ENCODE data around the gene C3orf33.

Gene C3orf33

GRCh38 chr3:155785662-155786295 lies 20.3 kb downstream of the C3orf33 start:
- DNase-seq = no peak

DNA sequence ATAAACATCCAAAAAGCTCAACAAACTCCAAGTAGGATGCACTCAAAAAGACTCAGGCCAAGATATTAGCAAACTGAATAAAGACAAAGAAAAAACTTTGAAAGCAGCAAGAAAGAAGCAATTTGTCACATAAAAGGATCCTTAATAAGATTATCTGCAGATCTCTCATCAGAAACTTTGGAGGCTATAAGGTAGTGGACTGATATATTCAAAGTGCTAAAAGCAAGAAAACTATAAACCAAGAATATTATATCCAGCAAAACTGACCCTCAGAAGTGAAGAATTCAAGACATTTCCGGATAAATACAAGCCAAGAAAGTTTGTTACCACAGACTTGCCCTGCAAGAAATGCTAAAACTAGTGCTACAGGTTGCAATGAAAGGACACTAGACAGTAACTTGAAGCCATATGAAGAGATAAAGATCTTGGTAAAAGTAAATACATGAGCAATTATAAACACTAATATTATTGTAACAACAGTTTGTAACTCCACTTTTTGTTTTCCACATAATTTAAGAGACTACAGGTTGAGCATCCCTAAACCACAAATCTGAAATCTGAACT lies 23.6 kb downstream of the C3orf33 start:
- no peak for DNase-seq

GRCh38 chr3:155780291-155780690 lies 25.8 kb downstream of the C3orf33 start:
- no peak for DNase-seq

DNA sequence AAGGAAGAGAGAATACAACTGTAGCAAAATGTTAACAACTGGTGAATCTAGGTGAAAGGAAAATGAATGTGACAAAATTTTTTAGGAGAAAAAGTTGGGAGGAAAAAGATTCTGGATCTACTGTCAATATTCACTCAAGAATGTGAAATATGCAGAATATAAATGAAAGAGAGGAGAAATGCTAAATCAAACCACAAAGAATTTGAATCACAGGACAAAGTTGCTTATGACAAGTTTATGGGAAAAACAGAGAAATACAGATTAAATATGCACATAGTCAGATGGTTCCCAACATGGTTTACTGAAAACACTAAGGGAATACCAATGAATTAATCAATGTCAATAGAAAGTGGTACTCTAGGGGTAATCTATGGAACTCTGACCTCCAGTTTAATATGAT lies 27.6 kb downstream of the C3orf33 start:
- DNase-seq = no peak

GRCh38 chr3:155772801-155773200 lies 33.3 kb downstream of the C3orf33 start:
- no peak for DNase-seq

- no peak for DNase-seq
Observed at GRCh38 chr3:155771126-155771525, 35.0 kb downstream of the C3orf33 start.

- DNase-seq = no peak
Observed at GRCh38 chr3:155766206-155766605, 39.9 kb downstream of the C3orf33 start.

DNA sequence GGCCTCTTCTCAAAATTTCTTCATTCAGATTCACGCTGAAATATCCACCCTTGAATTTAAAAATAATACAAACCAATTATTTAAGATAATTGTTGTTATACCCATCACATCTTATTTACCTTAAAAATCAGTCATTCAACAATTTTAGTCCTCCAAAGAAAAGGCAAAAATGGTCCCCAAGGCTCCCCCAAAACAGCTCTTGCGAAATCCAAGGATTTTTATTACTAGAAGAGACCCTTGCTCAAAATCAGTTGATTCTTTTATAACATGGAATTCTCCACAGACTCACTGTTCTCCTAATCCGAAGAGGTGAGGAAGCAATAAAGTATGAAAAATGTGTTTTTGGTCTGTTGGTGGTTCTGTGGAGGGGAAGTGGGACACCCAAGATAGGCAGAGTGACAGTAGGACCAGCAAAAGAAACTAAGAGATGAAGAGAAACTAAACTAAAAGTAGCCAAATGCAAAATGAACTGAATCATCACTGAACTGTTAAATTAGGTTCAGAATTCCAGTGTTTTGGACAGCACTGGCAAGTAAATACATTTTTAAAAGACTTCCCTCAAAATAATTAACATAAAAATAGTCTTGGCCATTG lies 42.1 kb downstream of the C3orf33 start:
- DNase-seq = no peak

- DNase-seq = no peak
Observed at GRCh38 chr3:155760653-155761052, 45.4 kb downstream of the C3orf33 start.

DNA sequence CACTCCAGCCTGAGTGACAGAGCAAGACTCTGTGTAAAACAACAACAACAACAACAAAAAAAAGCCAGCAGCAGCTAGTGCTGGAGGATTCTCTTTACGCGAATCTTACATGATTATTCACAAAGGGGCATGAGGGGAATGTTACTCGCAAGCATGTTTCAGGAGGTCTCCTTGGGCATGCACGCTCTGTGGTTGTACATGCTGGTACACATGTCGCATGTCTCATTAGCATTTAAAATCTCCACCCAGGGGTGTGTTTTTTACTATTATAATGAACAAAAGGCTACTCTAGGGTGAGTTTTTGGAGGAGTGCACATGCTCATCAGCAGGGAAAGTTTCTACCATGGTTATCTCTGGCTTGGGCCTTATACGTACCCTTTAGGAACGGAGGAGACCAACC lies 48.5 kb downstream of the C3orf33 start:
- no peak for DNase-seq

GRCh38 chr3:155753038-155753639 lies 52.9 kb downstream of the C3orf33 start:
- DNase-seq = no peak

DNA sequence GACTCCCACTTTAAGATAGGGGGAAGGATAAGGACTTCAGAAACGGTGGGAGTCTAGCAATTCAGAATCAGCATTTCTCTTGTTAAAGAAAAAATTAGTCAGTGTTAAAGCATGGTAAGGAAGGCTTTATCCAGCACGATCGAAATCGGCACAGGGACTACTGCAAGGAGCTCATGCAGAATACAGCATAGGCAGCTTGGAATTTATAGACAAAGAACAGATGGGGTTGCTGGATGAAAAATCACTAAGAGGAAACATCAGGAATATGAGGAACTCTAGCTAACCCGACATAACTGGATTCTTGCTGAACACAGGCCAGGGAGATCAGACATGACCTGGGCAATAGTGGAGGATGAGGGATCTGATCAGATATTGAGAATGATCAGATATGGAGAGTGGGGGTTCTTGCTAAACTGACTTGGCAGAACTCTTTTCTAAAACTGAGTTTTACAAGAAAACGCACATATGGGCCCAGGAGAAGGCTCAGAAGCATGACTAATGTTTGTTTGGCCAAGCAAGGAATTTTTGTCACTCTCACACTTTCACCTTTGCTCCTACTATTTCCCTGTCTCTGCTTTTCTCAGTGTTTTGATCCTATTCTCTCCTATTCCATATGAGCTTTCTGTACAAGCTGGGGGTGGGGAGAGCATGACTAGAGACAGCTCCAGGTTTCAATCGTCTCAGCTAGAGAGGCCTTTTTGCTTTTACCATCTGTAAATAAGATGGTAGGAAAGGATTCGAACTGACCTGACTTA lies 57.3 kb downstream of the C3orf33 start:
- peak; percentile 21 for DNase-seq

DNA sequence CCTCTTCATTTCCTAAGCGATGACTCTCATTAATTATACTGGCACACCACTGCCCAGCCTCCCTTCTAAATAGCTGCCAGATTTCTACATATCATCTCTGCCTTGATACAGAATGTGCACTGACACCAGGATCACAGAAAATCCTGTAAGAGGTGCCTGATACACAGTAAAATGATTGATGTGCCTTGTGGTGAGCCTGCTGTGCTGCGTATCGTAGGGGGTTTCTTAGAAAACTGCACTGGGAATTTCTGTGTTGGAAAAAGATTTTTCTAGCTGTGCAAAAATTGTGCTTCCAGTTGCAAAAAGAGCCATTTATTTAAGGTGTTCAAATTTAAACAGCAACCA lies 58.2 kb downstream of the C3orf33 start:
- no peak for DNase-seq

DNA sequence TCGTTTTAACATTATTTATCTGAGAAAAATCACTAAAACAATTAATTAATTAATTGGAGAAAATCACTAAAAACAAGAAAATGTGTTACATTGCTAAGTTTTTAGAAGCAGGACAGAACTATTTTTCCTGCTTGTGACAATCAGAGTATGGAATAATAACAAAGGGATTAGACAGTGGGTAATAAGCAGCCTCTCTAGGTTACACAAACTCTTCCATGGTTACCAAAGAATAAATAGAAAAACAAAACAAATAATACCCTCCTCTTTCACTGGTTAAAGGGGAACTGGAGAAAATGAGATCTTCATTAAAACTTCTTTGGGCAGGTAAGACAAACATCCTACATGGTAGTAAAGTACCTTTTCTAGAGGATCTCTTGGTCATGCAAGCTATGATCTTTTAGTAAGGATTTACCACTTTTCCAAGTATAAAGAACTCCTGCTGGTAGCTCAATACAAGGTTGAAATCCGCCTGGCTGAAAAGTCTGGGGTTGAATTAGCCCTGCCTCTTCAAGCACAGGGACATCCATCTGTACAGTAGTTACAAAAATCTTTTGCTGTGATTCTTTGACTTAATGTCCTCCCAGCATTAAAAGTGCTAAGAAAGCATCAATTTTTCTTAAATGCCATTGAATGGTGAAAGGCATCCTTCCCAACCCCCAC lies 58.7 kb downstream of the C3orf33 start:
- peak; percentile 53 for DNase-seq

DNA sequence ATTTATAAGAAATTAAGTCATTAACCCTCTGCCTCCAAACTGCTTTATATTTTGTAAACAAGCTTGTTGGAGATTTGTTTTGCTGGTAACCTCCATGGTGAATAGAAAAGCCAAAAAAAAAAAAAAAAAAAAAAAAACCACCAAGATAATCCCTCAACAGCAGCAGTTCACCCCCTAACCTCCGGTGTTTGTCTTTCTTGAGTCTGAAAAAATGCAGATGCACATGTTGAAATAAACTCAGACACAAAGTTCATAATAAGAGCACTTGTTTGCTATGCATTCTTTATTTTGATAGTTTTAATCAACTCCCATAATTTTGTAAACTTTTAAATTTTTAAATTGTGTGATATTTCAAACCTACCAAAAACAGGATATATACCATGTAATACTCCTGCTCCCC lies 59.4 kb downstream of the C3orf33 start:
- no peak for DNase-seq

DNA sequence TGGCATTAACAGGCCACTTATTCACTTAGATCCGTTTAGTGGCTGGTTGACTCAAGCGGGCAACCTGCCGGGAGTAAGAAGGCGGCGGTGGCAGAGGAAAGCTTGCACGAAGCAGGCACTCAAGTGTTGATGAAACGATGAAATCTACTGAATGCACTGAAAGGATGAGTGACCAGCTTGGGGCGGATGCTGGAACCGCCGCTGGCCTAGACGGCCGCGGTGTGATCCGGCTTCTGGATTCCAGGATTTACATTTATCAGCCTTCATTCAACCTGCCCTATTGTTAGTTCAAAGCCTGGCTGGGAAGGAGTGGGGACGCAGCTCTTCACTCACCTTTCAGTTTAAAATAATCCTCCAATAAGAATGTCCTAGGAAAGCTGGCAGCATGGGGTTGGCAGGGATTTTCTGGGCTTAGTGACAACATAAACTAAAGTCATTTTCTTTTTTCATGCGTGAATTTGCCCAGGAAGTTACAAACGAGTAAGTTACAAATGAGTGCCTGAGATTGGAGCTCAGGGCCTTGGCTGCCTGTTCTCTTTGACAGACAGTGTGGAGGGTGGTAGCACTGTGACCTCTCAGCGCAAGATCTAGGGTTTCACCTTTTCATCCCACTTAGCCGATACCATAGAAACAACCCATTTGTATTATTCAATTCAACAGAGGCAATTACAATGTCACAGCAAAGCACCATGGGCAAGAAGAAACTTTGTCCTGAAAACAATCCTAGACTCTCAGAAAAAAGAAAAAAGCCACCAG lies 60.1 kb downstream of the C3orf33 start:
- DNase-seq = peak; percentile 85

DNA sequence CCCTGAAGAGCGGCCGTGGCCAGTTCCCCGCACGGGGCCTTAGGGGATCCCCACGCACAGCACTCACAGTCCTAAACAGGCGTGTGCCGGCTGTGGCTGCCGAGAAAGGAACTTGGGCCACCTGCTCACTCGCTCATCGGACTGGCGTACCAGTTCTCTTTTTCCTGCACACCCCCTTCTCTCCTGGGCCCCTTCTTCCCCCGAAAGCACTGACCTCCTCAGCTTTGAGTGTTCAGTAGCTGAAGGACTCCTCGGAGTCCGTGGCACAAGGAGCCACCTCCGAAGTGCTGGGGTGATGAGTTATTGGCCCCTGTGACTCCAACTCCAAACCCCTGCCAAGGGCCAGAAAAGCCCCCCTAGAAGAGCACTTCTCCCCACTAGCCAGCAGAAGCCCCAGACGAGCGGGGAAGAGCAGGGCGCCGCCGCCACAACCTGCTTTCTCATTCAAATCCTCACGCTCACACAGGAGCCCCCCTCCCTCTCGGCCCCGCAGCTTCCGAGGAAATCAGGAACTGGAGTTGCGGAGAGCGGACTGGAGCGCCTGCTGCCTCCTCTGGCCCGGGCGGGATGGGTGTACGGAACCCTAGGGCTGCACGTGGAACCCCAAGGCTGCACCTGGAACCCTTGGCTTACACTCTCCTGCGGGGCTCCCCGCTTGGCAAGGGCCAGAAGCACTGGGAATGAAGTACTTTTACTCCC lies 61.3 kb downstream of the C3orf33 start, which contains the start of gene PLCH1:
TSS of gene PLCH1 (minus strand) at position 446 of the 699 bp plus-strand sequence. CDS start 40,847 bp downstream, outside the sequence.
- peak; percentile 94 for DNase-seq

GRCh38 chr3:155744010-155744625 lies 62.0 kb downstream of the C3orf33 start:
- DNase-seq = peak; percentile 94

DNA sequence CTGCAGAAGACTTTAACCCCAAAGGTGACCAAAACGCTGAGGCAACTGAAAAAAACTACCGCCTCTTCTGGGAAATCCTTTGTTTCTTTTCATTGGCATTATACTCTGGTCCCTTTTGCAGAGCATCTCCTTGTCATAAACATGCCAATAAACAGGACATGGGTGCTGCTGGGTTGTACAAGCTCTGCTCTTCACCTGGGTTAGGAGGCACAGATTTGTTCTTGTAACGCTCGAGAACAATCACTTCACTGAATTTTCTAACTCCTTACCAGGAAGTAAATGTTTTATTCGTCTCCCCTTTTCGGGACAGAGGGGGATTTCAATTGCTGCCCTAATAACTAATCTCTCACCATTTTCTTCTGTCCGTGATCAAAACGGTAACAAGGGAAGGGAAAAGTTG lies 62.5 kb downstream of the C3orf33 start:
- DNase-seq = no peak

- DNase-seq = peak; percentile 58
Observed at GRCh38 chr3:155742349-155742965, 63.6 kb downstream of the C3orf33 start.

Measured in eye (tissue), 1 donor.